GM21381 (cell line): ENCODE data around the gene ARHGAP4.

Experiments used
- ATAC-seq: cut with Tn5 transposase; IDR thresholded peaks from one replicate; pipeline ENCODE4 v1.9.1; 2021; ENCODE audit warnings: mild to moderate bottlenecking, moderate library complexity; ENCODE audit not compliant: unreplicated experiment

The ARHGAP4 gene

GRCh38 chrX:153908219-153908860 lies 17.7 kb downstream of the ARHGAP4 start:
- ATAC-seq = no peak

DNA sequence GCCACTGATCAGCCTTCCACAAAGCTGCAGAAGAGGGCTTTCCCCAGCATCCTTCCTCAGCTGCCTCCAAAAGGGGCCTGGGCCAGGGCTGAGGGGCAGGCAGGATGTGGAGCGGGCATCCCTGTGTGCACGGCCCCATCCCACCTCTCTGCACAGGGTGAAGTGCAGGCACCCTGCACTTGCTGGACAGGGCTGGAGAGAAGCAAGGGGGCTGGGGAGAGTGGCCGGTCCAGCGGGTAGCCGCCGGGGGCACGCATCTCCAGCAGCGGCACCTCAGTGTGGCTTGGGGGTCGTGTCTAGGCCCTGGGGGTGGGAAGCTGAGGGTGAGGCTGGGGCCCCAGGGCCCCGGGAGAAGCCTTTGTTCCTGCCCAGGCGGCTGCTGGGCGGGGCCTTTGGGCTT lies 18.6 kb downstream of the ARHGAP4 start:
- ATAC-seq = no peak

GRCh38 chrX:153906126-153906917 lies 19.7 kb downstream of the ARHGAP4 start:
- no peak for ATAC-seq

GRCh38 chrX:153905481-153906095 lies 20.5 kb downstream of the ARHGAP4 start:
- ATAC-seq = no peak

- ATAC-seq = no peak
These were observed 21.8 kb downstream of the ARHGAP4 start, which contains the start of gene AVPR2 for GRCh38 chrX:153903991-153904957. Gene AVPR2, plus strand, starts transcription at chrX:153904673. Its CDS starts 473 bp downstream, at chrX:153905146.

GRCh38 chrX:153903238-153903980 lies 22.7 kb downstream of the ARHGAP4 start:
- no peak for ATAC-seq

DNA sequence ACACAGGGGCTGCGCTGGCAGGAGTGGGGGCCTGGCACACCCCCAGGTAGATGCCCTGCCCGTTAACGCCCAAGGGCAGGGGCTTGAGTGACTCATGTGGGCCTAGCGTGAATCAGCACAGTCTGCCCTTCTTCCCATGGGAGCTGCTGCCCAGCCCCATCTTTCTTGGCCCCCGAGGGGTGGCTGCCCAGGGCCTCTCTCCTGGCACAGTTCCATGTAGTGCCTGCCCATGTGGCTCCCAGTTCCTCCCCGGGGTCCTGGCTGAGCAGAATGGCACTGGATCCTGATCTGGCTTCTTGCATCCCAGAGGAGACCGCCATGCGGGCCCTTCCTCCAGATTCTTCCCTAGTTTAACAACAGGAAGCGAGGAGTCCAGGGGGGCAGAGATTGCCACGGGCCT lies 23.7 kb downstream of the ARHGAP4 start:
- ATAC-seq = no peak

- no peak for ATAC-seq
These were observed 24.3 kb downstream of the ARHGAP4 start for GRCh38 chrX:153901753-153902140.

- ATAC-seq = peak; percentile 61
These were observed 25.0 kb downstream of the ARHGAP4 start for GRCh38 chrX:153900831-153901752.

GRCh38 chrX:153897899-153898298 lies 28.2 kb downstream of the ARHGAP4 start:
- ATAC-seq = no peak

- no peak for ATAC-seq
These were observed 36.9 kb downstream of the ARHGAP4 start for GRCh38 chrX:153889123-153889522.

DNA sequence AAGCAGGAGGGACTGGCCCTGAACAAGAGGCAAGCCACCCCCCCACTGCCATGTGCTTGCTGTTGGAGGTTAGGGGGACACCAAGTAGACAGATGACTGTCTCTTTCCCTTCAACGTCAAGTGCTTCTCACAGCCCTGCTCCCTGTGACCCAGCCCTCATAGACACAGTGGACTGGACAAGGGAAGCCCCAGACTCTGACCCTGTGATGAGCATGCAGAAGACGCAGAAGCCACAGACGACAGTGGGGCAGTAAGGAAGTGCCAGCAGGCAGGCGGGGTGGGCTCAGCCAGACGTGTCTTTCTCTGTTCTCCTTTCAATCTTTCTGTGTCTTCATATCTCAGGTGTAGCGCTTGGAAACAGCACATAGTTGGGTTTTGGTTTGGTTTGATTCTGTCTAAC lies 37.7 kb downstream of the ARHGAP4 start:
- no peak for ATAC-seq

- no peak for ATAC-seq
These were observed 38.7 kb downstream of the ARHGAP4 start for GRCh38 chrX:153887385-153887784.

- no peak for ATAC-seq
These were observed 39.1 kb downstream of the ARHGAP4 start for GRCh38 chrX:153886915-153887314.

DNA sequence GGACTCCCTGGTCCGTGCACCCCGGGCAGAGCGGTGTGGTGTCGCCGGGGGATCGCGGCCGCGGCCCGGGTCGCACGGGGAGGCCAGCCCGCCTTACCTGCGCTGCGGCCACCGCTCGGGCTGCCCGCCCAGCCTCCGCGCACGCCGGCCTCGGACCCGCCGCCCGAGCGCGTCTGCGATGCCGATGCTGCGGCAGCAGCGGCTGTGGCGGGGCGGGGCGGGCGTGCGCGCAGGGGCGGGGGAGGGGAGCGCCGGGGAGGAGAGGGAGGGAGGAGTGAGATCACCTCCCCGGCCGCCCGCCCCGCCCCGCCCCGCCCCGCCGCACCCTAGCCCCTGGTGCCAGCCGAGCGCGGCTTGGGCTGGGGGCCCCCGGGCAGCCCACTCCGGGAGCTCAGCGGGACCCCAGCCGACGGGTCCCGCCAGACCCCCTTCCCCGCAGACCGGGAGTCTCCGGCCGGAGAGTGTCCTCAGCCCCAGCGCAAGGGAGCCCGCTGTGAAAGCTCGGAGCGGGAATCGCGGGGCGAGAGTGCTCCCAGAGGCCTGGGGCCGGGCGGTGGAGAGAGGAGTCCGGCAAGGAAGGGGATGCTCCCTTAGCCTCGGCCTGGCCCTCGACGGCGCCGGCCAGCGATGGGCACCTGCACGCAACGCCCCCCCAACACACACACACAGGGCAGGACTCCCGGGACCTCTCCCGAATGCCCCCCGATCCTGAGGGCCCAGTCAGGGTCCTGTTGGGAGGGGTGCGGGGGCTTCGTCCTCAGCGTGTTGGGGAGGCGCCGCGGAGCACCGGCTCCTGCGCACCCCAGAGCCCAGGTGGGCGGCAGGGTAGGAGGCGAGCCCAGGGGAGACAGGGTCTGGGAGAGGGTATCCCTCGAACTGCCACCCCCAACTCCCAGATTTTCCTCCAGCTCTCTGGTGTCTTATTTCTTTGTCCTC lies 39.8 kb downstream of the ARHGAP4 start, which contains the start of gene L1CAM:
Gene L1CAM (minus strand): TSS at position 206 of the 936 bp plus-strand sequence. CDS start 10,337 bp downstream, outside the sequence.
- no peak for ATAC-seq

GRCh38 chrX:153885208-153885787 lies 40.8 kb downstream of the ARHGAP4 start:
- no peak for ATAC-seq

DNA sequence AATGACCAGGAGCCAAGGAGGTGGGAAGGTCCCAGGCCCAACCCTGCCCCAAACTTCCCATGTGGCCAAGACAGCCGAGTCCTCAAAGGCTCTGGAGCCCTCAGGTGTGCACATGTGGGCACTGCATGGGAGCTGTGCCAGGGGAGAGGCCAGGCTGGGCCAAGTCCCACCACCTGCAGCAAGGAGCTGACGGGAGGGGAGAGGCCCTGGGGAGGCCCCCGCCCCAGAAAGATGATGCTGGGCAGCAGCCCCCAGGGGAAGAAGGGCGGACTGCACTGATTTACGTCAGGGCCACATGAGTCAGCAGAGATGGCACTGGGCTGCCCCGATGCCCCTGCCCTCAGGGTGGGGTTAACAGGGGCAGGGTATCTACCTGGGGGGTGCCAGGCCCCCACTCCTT lies 41.5 kb downstream of the ARHGAP4 start:
- ATAC-seq = no peak
